ENCODE data around the gene DPYD.

GRCh38 chr1:97797403-97798183, 123.2 kb downstream of the DPYD start:
- TF ChIP-seq POLR2A (IDR thresholded peaks at IDR 0.05) (no peak), CTCF (IDR thresholded peaks at IDR 0.05) (no peak)
